ENCODE measurements around the gene ARRDC1.
"Not testable (repeated sequence)": the region's sequence is repeated elsewhere in the genome, so short reads cannot be mapped to it uniquely, and the experiment has no call there.

ARRDC1 gene, protein sequence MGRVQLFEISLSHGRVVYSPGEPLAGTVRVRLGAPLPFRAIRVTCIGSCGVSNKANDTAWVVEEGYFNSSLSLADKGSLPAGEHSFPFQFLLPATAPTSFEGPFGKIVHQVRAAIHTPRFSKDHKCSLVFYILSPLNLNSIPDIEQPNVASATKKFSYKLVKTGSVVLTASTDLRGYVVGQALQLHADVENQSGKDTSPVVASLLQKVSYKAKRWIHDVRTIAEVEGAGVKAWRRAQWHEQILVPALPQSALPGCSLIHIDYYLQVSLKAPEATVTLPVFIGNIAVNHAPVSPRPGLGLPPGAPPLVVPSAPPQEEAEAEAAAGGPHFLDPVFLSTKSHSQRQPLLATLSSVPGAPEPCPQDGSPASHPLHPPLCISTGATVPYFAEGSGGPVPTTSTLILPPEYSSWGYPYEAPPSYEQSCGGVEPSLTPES

DNA sequence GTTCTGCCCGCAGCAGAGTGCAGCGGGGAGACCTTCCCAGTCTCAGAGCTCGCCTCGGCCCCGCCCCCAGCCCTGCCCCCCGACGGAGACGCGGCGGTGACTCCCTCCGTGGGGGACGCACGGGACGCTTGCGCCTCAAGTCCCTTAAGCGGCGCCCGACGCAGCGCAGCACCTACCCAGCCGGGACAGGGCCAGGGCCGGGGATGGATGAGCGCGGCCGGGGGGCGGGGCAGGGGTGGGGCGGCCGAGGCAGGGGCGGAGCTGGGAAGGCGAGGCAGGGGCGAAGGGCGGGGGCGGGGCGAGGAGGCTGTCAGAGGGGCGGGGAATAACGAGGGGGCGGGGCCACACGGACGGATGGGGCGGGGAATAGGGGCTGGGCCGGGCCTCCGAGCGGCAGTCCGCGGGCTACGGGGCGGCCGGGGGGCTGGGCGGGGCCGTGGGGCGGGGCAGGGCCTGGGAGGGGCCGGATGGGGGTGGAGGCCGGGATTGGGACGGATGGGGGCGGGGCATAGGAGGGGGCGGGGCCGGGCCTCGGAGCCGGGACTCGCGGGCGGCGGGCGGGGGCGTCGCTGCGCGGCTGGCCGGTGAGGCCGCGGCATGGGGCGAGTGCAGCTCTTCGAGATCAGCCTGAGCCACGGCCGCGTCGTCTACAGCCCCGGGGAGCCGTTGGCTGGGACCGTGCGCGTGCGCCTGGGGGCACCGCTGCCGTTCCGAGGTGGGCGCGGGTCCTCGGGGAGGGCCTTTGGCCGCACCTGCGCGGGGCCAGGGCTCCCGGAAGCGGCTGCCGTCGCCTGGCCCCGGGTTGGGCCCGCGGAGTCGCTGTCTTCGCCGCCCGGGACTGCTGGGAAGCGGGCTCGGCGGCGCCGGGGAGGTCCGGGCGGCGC, at the start of gene ARRDC1:
Gene ARRDC1, plus strand, starts transcription at position 566 of the 884 bp plus-strand sequence. Its CDS starts 32 bp downstream, at position 598.
- DNase-seq, result peak; percentile 86

DNA sequence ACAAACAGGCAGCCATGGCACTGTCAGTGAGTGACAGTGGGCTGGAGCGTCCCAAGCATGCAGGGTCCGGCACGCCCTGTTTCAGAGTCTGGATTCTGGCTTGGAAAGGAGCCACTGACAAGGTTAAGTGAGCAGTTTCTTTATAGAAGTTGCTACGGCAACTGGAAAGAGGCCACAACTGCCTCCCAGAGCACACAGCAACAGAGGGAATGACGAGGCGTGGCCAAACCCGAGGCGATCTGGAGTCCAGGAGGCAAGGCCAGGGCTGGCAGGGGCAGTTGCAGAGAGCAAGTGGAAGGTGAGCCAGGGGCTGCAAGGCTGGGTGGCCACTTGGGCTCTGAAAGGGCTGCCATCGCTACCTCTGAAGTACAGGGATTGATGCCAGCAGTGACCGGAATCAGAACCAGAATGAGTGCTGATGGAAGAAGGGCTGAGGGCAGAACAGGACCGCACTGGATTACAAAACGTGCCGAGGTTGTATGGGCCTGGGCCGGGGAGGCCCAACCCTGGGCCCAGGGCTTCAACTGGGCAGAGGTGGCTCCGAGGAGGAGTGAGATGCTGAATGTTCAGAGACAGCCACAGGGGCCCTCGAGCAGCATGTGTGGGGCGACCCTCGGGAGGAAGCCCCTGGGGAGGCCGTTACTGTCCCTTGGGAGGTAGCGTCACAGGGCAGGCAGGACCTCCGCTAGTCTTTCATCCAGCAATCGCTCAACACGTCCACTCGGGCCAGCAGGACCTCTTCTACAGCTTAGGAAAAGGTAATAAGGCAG, 49.2 kb upstream of the ARRDC1 start:
- DNase-seq, result no peak

GRCh38 chr9:137558127-137558526, 47.4 kb upstream of the ARRDC1 start:
- DNase-seq, result no peak

- no peak for DNase-seq
These were observed 41.4 kb upstream of the ARRDC1 start for GRCh38 chr9:137564134-137564533.

DNA sequence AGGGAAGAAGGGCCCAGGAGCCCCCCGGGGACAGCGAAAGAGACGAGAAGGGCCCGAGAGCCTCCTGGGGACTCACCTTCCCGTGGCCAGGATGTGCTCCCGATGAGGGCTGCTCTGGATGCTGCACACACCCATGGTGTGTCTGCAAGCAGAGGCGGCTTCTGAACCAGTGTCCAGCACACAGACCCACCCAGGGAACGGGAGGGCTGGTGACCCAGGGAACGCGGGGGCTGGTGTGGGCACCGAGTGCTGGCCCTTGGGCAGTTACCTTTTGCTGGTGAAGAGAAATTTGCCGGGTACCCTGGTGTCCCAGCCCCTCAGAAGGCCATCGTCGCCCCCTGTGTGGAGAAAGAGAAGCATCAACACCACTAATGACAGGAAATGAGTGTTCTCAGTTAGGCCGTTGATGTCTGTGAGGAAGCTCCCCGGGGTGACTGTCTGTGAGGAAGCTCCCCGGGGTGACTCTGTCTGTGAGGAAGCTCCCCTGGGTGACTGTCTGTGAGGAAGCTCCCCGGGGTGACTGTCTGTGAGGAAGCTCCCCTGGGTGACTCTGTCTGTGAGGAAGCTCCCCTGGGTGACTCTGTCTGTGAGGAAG, 40.6 kb upstream of the ARRDC1 start:
- no peak for DNase-seq

GRCh38 chr9:137568445-137568844, 37.0 kb upstream of the ARRDC1 start:
- DNase-seq, result not testable (repeated sequence)

DNA sequence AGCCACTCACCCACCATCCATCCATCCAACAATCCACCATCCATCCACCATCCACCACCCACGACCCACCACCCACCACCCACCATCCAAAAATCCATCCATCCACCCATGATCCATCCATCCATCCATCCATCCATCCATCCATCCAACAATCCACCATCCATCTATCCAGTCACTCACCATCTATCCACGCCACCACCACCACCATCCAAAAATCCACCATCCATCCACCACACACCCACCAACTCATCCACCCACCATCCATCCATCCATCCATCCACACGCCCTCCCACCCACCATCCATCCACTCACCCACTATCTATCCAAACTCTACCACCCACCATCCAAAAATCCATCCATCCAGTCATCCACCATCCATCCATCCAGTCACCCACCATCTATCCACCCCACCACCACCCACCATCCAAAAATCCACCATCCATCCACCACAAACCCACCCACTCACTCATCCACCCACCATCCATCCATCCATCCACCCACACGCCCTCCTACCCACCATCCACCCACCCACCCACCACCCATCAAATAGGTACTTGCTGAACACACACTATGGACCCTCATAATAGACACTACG, 35.8 kb upstream of the ARRDC1 start:
- no peak for DNase-seq

GRCh38 chr9:137570566-137570965, 34.9 kb upstream of the ARRDC1 start:
- no peak for DNase-seq

DNA sequence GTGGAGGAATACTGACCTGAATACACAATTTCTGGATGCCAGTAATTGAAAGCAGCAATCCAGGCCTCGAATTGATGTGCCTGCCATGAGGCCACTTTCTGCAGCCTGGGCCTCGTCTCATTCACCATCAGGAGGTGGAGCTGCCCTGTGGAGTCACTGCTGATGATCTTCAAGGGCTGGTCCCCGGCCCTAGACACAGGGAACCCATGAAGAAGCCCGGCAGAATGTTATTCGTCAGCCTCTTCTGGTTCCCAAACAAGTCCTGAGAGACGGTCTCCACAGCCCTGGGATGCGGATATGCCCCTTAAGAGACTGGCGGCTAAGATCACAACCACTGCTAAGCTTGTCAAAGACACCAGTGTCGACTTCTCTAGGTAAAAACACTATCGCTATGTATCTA, 31.3 kb upstream of the ARRDC1 start:
- DNase-seq, result no peak

GRCh38 chr9:137575364-137575715, 30.1 kb upstream of the ARRDC1 start:
- no peak for DNase-seq

GRCh38 chr9:137575716-137576411, 29.6 kb upstream of the ARRDC1 start:
- DNase-seq, result no peak

DNA sequence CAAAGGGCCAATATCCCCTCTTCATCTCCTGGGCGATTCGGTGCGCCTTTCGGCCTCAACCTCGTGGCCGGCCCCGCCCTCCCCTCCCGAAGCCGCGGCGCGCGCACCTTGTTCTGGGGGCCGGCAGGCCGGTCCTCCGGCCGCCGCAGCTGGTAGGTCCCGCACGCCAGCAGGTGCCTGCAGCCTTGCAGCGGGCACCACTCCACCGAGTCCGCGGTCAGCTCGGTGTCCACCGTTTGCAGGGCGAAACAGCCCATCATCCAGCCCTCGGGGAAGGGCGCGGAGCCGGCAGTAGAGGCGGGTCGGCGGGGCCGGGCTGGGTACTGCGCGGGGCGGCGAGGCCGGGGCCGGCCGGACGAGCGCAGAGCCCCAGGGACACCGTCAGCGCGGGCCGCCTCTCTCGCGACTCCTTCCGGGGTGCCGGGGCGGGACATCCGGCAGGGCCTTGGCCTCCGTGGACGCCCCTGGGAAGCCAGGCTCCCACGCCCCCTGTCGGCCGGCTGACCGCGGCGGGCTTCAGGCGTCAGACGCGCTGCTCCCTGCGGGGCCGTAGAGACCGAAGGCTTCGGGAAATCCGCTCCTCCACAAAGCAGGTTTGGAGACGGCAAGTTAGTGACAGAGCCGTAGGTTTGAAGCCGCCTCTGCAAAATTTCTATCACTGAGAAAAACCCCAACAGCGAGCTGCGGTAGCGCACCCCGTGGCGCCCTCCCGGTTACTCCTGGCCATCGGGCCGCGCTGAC, 26.8 kb upstream of the ARRDC1 start, which contains the start of gene DPH7:
Gene DPH7, minus strand, starts transcription at position 408 of the 741 bp plus-strand sequence. Its CDS starts 148 bp downstream, at position 260.
- peak; percentile 86 for DNase-seq

- no peak for DNase-seq
These were observed 26.3 kb upstream of the ARRDC1 start for GRCh38 chr9:137579259-137579604.

DNA sequence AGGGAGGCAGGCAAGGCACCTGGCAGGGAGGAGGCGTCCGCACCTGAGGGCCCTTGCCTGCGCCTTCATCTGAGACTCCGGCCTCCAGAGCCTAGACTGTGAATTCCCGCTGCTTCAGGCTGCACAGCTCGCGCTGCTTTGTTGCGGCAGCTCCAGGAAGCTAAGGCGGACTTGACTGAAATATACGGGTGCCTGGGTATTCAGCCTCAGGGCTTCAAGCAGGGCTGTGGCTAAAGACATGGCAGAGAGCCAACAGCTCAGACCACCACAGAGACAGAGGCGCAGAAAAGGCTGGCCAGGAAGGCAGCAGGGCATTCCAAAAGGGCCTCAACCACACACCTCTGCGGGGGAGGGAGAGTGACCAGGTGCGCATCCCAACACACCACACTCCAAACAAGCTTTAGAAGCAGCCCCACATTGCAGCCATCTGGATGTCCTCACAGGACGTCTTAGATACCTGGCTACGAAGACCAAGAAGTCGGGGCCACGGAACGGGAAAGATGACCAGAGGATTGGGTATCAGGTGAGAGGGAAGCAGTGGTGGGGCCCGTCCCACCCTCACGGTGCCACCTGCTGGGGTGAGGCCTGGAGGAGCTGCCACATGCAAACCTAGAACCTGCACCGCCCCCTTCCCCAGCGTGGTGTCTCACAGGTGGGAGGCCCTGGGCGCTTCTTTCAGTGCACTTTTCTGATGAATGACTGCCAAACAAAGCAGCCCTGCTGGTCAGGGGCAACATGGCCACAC, 25.1 kb upstream of the ARRDC1 start:
- no peak for DNase-seq

DNA sequence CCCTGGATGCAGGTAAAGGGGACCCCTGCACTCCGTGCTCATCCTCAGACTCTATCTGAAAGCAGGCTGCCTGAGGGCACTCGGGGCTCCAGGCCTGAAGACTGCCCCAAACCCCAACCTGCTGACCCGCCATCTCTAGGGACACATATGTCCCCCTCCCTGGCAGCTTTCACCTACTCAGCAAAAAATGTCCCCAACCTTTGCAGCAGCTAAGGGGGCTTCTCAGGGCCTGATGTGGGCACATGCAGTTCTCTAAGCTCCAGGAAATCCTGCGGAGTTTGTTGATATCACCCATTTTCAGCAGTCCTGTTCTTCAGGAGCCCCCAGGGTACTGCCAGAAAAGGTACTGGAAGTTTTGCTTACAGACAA, 24.5 kb upstream of the ARRDC1 start:
- DNase-seq, result no peak

GRCh38 chr9:137581361-137582285, 23.9 kb upstream of the ARRDC1 start:
- no peak for DNase-seq

DNA sequence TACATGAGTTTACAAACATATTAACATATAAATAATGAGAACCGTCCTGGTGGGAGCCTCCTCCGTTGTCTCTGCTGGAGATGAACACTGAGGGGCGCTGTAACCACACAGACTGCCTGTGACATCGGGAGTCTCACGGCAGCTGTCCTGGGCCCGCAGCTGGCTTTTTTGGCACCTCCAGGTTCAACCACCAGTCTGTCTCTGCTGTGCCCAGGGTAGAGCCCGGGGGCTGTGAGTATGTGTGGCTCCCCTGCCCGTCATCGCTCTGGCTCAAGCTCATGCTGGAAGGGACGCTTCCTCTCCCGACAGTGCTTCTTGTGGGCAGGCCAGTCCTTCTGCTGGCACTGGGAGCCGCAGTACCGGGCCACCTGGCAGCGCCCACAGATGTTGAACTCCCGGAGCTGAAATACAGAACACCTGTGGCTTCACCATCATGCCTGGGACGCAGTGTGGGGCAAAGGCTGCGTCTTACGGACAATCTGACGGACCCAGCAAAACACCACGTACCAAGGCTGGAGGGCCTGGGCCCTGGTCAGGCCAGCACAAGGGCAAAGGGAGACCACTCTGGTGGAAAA, 23.1 kb upstream of the ARRDC1 start:
- no peak for DNase-seq

DNA sequence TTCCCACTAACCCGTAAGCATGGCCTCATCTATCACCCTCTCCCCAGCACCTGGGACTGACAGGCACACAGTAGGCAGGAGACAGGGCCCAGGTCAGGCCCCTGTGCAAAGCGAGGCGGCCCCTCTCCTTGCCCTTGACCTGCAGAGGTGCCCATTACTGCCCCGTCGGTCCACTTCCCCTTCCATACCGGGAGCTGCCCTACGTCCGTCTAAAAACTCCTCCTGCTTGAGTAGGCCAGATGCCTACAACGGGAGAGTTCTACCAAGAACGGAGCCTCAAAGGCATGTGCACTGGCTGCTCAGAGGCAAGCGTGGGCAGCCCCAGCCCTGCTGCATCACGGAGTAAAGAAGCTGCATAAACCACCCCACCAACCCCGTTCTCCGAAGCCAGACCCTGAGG, 22.1 kb upstream of the ARRDC1 start:
- DNase-seq, result no peak

- DNase-seq, result no peak
These were observed 21.5 kb upstream of the ARRDC1 start for GRCh38 chr9:137583957-137584356.

Measured in KG1 (cell line).